NCI-H2081 treated with DMSO at 0.1 percent for 48 hours (cell line): Measurements from ENCODE around the gene VSTM1.
"Not testable (repeated sequence)": the region's sequence is repeated elsewhere in the genome, so short reads cannot be mapped to it uniquely, and the experiment has no call there.

ENCODE experiments used
- DNase-seq: peaks from one replicate; lab custom pipeline; 2025; lab: John Stamatoyannopoulos, UW

VSTM1 gene, protein sequence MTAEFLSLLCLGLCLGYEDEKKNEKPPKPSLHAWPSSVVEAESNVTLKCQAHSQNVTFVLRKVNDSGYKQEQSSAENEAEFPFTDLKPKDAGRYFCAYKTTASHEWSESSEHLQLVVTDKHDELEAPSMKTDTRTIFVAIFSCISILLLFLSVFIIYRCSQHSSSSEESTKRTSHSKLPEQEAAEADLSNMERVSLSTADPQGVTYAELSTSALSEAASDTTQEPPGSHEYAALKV

DNA sequence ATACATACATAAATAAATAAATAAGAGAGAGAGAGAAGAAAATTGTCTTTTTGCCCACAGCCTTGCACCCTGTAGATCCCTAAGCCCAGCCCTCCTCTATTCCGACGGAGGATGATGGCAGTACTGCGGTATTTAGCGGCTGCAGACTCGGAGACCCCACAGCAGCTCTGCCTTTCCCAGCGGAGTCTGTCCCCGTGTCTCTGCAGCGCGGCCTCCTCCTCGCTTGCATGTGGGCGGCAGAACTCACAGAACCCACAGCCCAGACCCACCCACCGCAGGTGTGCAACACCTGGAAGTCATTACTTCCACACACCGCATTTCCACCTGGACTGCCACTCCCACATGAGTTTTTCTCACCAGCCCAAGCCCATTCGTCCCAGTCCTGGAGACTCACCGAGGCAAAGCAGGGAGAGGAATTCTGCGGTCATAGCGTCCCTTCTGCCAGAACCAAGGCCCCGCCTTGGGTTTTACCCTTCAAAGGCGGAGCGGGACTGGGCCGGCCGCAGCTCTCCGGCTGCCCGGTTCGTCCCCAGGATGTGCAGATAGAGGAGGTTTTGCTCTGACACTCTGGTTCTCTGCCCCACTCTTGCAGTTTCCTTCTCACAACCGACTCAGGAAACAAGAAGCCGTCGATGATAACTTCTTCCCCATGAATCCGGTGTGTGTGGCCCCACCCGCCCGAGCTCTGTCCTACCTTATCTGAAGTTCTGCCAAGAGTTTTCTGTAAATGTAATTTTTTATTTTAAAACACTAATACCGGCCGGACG is at the start of gene VSTM1:
Gene VSTM1, minus strand, starts transcription at position 548 of the 767 bp plus-strand sequence. Its CDS starts 120 bp downstream, at position 428.
- DNase-seq = no peak

DNA sequence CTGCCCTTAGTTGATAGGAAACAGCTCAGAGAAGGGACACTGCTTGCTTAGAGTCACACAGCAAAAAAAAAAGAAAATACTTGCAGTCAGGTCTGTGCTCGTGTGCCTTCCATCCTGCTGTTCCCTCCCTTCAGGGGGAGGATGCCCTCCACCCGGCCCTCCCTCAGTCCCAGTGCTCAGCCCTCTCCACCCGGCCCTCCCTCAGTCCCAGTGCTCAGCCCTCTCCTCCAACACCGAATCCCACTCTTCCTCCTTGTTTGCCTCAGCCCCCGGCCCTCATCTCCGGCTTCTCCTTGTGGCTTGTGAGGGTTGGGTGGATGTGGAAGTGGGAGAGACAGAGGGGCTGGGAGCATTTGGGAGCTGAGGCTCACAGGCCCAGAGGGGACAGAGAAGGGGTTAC is 46.0 kb upstream of the VSTM1 start:
- no peak for DNase-seq

DNA sequence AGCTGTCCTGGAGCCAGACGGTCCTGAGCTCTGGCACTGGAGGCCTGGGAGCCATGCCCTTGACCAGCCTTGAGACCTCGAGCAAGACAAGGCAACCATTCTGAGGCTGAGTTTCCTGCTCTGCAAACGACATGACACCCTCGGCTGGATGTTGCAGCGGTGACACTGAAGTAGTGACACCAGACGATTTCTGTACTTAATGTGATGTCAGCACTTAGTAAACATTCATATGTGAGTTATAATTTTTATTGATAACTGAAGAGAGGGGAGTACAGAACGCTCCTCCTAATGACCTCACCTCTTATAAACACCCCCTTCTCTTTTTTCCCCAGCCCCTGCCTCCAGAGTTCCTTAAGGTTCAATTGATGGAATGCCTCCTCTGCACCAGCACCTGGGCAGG is 44.8 kb upstream of the VSTM1 start:
- DNase-seq = no peak

DNA sequence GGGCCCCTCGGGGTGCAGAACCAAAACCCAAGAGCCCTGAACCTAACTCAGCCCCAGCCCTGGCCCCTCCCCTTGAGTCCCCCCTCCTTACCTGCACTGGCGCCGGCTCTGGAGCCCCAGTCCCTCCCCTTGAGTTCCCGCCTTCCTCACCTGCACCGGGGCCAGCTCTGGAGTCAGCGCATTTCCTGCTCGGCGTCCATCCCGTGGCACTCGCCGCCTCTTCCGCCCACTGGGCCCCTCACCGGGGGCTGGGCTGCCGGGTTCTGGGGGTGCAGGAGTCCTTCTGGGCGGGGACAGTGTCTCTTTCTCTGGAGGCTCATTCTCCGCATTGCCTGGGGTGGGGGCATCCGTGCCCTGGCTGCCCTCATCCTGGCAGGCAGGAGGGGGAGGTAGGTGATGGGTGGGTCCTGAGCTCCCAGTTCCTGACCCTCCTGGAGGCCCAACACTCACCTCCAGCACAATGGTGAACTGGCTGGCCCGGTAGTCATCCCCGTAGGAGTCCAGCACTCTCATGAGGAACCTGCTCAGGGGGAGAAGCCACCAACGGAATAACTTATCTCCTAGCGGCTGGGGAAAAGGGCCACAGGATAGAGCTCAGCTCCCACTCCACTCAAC is 44.3 kb upstream of the VSTM1 start:
- no peak for DNase-seq

DNA sequence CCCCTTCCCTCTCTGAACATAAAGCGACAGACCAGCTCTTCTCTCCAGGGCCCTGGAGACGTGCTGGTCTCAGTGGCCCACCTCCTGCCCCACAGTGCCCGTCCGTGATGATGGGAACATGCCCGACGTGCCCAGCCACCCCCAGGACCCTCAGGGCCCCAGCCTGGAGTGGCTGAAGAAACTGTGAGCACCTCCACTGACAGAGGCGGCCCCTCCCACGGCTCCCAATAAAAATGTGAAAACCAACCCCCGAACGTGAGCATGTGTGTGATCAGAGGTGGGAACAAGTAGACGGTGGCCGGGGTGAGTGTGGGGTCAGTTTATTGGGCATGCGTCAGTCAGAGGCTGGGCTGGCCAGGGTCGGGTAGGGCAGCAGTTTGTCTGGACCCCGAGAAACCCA is 43.0 kb upstream of the VSTM1 start:
- DNase-seq = no peak

DNA sequence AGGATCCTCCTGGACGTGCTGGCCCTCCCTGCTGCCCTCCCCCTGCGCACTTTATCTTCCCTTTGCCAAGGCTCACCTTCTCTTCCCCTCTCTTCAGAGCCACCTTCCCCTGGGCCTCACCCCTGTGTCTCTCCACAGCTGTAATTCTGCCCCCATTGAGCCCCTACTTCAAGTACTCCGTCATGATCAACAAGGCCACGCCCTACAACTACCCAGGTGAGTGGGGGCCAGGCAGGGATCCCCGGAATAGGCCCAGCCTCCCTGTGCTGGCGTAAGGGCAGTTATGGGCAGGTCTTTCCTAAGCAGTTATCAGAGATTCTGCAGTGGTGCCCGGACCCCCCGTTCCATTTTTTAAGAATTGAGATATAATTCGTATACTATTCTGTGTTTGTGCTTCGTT is 42.1 kb upstream of the VSTM1 start:
- DNase-seq = no peak

DNA sequence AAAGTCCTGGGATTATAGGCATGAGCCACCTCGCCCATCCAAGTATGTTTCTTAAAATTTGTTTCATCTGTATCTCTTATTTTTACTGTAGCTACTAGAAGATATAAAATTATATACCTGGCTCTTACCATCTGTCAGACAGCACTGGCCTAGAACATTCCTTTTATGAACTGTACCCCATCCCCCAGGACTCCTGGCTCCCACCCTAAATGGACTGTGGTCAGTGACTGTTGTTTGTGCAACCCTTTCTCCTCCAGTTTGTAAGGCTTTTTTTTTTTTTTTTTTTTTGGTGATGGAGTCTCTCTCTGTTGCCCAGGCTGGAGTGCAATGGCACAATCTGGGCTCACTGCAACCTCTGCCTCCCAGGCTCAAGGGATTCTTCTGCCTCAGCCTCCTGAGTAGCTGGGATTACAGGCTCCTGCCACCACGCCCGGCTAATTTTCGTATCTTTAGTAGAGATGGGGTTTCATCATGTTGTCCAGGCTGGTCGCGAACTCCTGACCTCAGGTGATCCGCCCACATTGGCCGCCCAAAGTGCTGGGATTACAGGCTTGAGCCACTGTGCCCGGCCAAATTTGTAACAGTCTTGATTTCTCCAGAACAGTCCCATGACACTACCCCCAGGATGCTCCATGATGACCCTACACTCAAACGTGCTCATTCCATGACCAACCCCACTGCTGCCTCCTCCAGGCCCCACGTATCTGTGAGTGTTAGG is 41.5 kb upstream of the VSTM1 start:
- no peak for DNase-seq

DNA sequence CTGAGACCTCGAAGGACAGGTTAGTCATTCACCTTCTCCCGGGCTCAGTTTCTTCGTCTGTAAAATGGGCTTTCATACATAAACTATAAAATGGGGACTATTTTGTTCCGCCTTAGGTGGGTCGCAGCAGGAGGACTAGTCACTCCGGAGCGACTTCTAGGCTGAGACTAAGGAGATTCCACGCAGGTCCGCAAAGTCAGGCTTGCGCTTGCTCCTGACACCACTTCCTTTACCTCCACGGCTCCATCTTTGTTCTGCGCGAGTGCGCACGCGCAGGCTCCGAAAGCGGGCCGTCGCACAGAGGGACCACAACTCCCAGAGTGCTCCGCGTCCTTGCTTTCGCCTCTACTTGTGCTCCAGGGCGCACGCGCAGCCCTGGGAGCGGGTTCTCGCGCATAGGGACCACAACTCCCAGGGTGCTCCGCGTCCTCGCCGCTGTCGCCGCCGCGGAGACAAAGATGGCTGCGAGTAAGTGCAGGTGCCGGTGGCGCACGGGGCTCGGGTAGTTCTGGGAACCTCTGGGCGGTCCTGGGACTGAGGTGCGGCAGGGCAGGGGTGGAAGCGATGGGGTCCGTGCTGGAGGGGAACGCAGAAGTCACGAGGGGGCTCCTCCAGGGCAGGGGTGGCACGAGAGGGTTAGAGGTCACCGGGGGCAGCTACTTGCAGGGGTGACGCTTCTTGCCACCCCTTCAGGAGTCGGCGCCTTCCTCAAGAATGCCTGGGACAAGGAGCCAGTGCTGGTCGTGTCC is 38.9 kb upstream of the VSTM1 start, which contains the start of gene NDUFA3:
Gene NDUFA3, plus strand, starts transcription at position 435 of the 749 bp plus-strand sequence. Its CDS starts 24 bp downstream, at position 459.
- peak; percentile 87 for DNase-seq

DNA sequence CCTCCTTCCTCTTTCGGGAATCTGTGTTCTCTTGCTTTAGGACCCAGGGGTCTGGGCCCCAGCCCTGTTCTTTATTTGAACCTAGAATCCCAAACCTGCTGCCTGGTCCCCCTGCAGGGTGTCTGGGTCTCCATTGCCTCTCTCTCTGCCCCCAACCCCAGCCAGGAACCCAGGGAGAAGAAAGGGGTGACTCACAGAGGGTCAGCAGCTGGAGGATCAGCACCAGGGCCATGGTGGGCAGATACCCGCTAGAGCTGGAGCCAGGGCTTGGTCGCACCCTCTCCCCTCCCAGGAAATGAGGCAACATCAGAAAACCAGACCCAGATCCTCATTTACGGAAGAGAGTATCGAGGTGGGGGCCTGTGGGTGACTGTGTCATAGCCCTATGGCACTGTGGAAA is 36.9 kb upstream of the VSTM1 start, which contains the start of gene OSCAR:
Gene OSCAR, minus strand, starts transcription at position 243 of the 400 bp plus-strand sequence. Its CDS starts 11 bp downstream, at position 232.
- DNase-seq = no peak

DNA sequence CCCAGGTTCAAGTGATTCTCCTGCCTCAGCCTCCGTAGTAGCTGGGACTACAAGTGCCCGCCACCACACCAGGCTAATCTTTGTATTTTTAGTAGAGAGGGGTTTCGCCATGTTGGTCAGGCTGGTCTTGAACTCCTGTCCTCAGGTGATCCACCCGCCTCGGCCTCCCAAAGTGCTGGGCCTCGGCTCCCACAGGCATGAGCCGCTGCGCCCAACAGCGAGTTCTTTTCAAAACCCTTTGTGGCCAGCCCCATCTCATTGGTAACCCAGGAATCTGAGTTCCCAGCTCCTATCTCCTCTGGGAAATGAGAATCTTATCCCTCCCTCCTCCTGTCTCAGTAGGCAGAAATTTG is 36.2 kb upstream of the VSTM1 start:
- DNase-seq = not testable (repeated sequence)

DNA sequence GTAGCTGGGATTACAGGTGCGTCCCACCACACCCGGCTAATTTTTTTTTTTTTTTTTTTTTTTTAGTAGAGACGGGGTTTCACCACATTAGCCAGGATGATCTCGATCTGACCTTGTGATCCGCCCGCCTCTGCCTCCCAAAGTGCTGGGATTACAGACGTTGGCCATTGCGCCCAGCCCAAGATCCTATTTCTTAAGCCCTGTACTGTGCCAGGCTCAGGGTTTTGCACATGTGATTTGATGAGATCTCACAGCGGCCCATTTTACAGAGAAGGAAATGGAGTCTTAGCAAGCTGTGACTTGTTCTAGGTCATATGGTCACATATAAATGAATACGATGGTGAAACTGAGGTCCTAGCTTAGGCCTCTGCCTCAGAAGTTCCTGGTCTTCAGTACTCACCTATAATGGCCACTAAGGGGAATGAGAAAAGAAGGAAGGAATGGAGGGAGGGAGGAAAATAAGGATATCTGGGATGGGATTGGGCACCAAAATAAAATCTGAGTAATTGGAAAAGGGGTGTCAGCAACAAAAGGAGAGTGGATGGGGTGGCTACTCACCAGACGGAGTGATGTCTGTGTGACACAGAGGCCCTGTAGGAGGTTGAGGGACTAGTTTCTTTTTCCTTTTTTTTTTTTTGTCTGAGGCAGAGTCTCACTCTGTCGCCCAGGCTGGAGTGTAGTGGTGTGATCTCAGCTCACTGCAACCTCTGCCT is 35.6 kb upstream of the VSTM1 start:
- no peak for DNase-seq

DNA sequence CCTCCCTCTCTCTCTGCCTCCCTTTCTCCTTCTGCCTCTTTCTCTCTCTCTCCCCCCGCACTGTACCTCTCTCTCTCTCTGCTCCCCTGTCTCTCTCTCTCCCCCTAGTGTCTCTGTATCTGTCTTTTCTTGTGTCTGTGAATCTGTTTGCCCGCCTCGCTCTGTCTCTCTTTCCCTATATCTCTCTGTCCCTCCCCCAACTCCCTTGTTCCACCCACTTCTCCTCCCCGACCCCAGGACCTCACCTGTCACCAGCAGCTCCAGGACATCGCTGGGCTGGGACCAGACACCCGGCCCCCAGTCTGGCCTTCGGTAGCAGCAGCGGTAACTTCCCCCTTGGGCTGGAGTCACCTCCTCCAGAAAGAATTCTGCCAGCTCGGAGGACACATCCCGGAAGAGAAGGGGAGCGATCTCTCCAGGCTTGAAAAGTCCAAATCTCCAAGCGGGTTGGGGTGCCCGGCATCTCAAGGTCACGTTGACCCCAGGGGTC is 33.0 kb upstream of the VSTM1 start:
- DNase-seq = no peak

DNA sequence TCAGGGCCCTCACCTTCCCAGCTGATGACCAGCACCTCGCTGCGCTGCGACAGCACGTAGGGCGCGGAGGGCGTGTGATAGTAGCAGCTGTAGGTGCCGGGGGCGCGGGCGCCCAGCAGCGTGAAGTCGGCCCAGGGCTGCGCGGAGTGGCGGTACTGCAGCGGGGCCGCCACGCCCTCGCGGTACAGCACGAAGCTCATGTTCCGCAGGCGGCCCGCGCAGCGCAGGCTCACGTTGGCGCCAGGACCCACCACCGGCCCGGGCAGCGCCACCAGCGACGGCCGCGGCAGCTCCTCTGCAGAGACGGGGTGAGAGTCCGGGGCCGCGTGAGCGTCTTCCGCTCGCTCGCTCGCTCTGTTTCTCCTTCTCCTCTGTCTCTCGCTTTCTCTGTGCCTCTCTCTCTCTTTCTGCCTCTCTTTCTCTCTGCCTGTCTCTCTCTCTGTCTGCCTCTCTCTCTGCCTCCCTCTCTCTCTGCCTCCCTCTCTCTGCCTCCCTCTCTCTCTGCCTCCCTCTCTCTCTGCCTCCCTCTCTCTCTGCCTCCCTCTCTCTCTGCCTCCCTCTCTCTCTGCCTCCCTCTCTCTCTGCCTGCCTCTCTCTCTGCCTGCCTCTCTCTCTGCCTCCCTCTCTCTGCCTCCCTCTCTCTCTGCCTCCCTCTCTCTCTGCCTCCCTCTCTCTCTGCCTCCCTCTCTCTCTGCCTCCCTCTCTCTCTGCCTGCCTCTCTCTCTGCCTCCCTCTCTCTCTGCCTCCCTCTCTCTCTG is 32.3 kb upstream of the VSTM1 start:
- DNase-seq = not testable (repeated sequence)

DNA sequence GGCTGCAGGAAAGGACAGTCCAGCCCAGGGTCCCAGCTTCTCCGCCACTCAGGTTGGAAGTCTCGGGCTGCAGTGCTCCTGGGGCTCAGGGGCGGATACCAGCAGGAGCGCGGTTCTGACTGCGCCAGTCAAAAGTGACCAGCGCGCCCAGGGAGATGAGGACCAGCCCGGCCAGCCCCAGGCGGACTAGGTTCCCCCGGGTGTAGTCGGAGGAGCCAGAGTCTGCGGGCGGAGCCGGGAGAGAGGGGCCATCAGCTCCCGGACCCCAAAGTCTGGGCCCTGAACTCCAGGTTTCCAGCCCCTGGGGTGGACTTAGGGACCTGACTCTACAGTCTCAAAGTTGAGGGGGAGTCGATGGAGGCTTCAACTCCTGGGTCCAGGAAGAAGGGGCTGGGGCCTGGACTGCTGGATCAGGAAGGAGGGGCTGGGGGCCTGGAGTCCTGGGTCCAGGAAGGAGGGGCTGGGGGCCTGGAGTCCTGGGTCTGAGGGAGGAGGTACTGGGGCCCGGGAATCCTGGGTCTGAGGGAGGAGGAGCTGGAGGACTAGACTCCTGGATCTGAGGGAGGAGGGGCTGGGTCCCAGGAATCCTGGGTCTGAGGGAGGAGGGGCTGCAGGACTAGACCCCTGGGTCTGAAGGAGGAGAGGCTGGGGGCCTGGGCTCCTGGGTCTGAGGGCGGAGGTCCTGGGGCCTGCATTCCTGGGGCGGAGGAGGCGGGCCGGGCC is 31.6 kb upstream of the VSTM1 start:
- no peak for DNase-seq

DNA sequence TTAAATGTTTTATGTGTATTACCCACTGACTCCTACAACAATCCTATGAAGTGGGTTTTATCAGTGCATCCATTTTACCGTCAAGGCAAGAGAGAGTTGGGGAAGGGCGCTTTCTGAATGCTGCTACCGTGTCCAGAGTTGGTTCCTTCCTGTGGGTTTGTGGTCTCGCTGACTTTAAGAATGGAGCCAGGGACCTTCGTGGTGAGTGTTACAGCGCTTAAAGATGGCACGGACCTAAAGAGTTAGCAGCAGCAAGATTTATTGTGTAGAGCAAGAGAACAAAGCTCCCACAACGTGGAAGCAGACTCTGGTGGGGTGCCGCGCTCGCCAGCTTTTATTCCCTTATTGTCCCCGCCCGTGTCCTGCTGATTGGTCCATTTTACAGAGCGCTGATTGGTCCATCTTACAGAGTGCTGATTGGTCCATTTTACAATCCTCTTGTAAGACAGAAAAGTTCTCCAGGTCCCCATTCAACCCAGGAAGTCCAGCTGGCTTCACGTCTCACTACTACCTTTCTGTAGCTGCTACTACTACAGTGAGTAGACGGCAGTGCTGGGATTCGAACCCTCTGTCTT is 30.8 kb upstream of the VSTM1 start:
- DNase-seq = no peak

DNA sequence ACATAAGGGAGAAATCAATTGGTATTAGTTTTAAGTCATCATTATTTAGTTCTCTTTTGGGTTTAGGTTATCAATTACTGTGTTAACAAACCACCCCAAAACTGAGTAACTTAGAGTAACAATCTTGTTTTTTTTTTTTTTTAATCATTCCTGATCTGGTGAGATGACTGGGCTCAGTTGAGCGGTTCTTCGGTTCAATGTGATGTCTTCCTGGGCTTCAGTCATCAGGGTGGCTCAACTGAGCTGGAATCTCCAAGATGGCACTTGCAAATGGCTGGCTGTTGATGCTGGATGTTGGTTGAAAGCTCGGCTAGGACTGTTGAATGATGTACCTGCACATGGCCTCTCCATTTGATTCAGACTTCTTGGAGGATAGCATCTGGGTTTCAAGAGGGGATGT is 20.7 kb upstream of the VSTM1 start:
- no peak for DNase-seq

DNA sequence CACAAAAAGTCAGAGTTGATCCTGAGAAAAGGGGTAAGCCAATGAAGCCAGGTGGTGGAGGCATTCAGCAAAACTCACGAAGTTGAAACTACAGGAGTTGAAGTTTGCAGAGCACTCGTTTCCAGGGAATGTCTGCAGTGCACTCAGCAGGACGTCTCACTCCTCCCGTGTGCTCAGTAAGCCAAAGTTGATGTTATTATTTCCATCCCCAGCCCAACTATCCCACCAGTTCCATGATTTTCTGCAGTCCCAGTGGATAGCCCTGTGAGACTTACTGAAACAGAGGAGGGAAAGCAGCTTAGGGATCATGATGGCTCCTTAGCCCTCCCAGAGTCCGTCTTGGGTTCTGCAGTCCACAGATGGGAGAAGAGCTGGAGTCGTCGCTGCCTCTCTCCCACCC is 17.3 kb upstream of the VSTM1 start, which contains the start of gene TARM1:
Gene TARM1, minus strand, starts transcription at position 334 of the 400 bp plus-strand sequence. Its CDS starts 25 bp downstream, at position 309.
- DNase-seq = no peak

DNA sequence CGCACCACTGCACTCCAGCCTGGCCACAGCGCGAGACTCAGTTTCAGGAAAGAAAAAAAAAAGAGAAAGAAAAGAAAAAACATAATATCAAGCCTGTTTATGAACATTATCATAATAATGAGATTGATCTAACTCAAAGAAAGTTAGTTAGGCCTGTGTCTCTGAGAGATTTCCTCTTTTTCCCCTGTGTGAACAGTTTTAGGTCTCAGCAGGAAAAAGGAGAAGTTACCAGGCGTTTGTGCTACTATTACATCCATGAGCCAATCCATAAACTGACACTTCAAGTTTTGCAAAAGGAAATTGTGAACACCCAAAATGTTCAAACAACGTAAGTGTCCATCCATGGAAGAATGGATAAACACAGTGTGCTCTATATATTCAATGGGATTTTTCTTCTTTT is 13.6 kb upstream of the VSTM1 start:
- no peak for DNase-seq

DNA sequence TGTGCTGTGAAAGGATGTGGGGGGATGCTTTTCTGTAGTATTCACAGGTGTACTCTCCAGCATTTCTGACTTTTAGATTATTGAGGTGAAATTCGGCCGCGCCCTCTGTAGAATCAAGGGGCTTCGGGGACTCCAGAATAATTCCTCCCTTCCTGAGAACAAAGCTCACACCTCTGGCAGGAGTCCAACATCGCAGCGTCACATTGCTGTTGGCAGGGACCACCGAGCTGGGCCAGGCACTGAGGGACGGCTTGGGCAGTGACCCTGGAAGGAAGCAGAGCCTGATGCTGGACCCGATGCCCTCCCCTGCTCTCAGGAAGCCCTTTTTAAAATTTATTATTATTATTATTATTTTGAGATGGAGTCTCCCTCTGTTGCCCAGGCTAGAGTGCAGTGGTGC is 11.2 kb upstream of the VSTM1 start:
- DNase-seq = no peak
